Panc1 (cell line): ENCODE results near the gene GABRG3. TPM values are rescaled to one million over a fixed set of nuclear protein-coding genes. Genes with fewer than 3 reads are reported as not detected.

Experiments
- ATAC-seq: fragments of 200-7000 bp; cut with Tn5 transposase; 2 replicates; pipeline ENCODE4 v1.9.1; 2020; ENCODE audit warnings: mild to moderate bottlenecking, moderate library complexity
- BruUV-seq: library from RNA; stranded (reverse); fragments of 400-500 nt; replicated peaks from 2 replicates; lab custom pipeline; 2021; lab: Mats Ljungman, UMichigan
- CTCF ChIA-PET: fragments of 300-600 bp; sonication (Branson Sonifier 250); formaldehyde crosslinking; loops from one replicate; lab custom pipeline; 2022; ENCODE audit warnings: antibody characterized with exemption; lab: Charles Lee
- POLR2A ChIA-PET: fragments of 300-600 bp; sonication (Branson Sonifier 250); formaldehyde crosslinking; loops from one replicate; lab custom pipeline; 2022; ENCODE audit warnings: antibody characterized with exemption; lab: Charles Lee
- DNase-seq: peaks from one replicate; pipeline ENCODE4 v3.0.0-alpha.2; 2010; ENCODE audit warnings: low read depth, low spot score
- H3K27ac ChIP-seq: 2 replicates; pipeline ENCODE4 v1.5.1; 2011; ENCODE audit warnings: mild to moderate bottlenecking, low read length, inconsistent platforms
- H3K27me3 ChIP-seq: fragments of 200-500 bp; sonication (Bioruptor generic); 2 replicates; pipeline ENCODE4 v1.6.0; 2014; ENCODE audit warnings: low read length, inconsistent platforms; ENCODE audit not compliant: control insufficient read depth, insufficient read depth
- H3K36me3 ChIP-seq: fragments of 200-500 bp; sonication (Bioruptor generic); 2 replicates; pipeline ENCODE4 v1.5.1; 2014; ENCODE audit warnings: inconsistent platforms, mild to moderate bottlenecking, low read length, moderate library complexity; ENCODE audit not compliant: control insufficient read depth, insufficient read depth
- H3K4me1 ChIP-seq: 2 replicates; pipeline ENCODE4 v1.5.1; 2011; ENCODE audit warnings: inconsistent platforms, mild to moderate bottlenecking, low read length, moderate library complexity; ENCODE audit not compliant: control insufficient read depth, insufficient read depth
- H3K4me3 ChIP-seq, 2 experiments: 2 replicates each; pipeline ENCODE4 v1.5.1; 2011 to 2012; ENCODE audit warnings: low read depth in 2 of 2, low read length in 2 of 2, mild to moderate bottlenecking in 2 of 2, inconsistent platforms in 1 of 2, moderate library complexity in 1 of 2
- H3K9me3 ChIP-seq: fragments of 200-500 bp; sonication (Bioruptor generic); 2 replicates; pipeline ENCODE4 v1.5.1; 2014; ENCODE audit warnings: low read depth, mild to moderate bottlenecking, inconsistent platforms, low read length, moderate library complexity; ENCODE audit not compliant: control insufficient read depth, insufficient read depth
- CTCF ChIP-seq: fragments of 450-650 bp; IDR thresholded peaks from 2 replicates; pipeline ENCODE4 v1.5.1; 2017; ENCODE audit warnings: mild to moderate bottlenecking
- POLR2AphosphoS5 ChIP-seq: IDR thresholded peaks from 2 replicates; pipeline ENCODE4 v1.6.1; 2012; ENCODE audit warnings: mild to moderate bottlenecking, low read depth, low read length, moderate library complexity
- REST ChIP-seq, 2 experiments: IDR thresholded peaks; 2 replicates each; pipeline ENCODE4 v1.6.1; 2011 to 2012; ENCODE audit warnings: low read depth in 2 of 2, control low read depth in 1 of 2, low read length in 1 of 2, mild to moderate bottlenecking in 1 of 2, moderate library complexity in 1 of 2; ENCODE audit not compliant: insufficient read depth in 1 of 2
- SIN3A ChIP-seq: IDR thresholded peaks from 2 replicates; pipeline ENCODE4 v1.6.1; 2012; ENCODE audit warnings: low read depth, mild to moderate bottlenecking, low read length, moderate library complexity, borderline replicate concordance; ENCODE audit not compliant: insufficient read depth
- TCF7L2 ChIP-seq: IDR thresholded peaks from 2 replicates; pipeline ENCODE4 v1.6.1; 2011; ENCODE audit warnings: mild to moderate bottlenecking, low read depth, low read length, inconsistent platforms
- in situ Hi-C: cut with HindIII; loops from 2 replicates; pipeline ENCODE4 v1.10.0; 2016; ENCODE audit warnings: low sequenced_read_pairs, low pct_unique_long_range_greater_than_20kb
- intact Hi-C: fragments of 100-400 bp; cut with micrococcal nuclease; formaldehyde crosslinking; loops from one replicate; pipeline ENCODE4 v1.10.0; 2022; ENCODE audit not compliant: unreplicated experiment
- total RNA-seq: library from RNA; stranded (reverse); gene quantifications from one replicate; pipeline ENCODE4 v1.2.1, GENCODE V29; 2021; ENCODE audit not compliant: unreplicated experiment

Gene GABRG3
- total RNA-seq, 1 experiment from 2014 or later = not detected

- no peaks in the 10 kb centered on the region for H3K36me3 ChIP-seq
- TF ChIP-seq POLR2AphosphoS5 (no peak), TCF7L2 (no peak), CTCF (no peak), SIN3A (no peak), REST (IDR thresholded peaks at IDR 0.05; ENCODE audit: insufficient read depth in 1 of 2, low read depth in 2 of 2, low read length in 1 of 2) (no peak)
- no peak for DNase-seq
- H3K9me3 ChIP-seq = 0 out of 2 replicates have a peak, but pooled peaks cover 6% of the 10 kb centered on the region
- CTCF ChIA-PET = no interaction called here
- in situ Hi-C loops (no loop called here), intact Hi-C loops (no loop called here)
- no peaks in the 10 kb centered on the region for H3K27me3 ChIP-seq
- BruUV-seq = no TSS peak
- POLR2A ChIA-PET = no interaction called here
- H3K4me1 ChIP-seq = no peaks in the 10 kb centered on the region
- ATAC-seq = no peak
- H3K27ac ChIP-seq = no peak overlapping the region
- no peak overlapping the region for H3K4me3 ChIP-seq
Measured at GRCh38 chr15:27165590-27165989, 194.6 kb downstream of the GABRG3 start.

GRCh38 chr15:27166917-27167316 is 195.9 kb downstream of the GABRG3 start:
- ChIA-PET CTCF (no interaction called here), POLR2A (no interaction called here)
- H3K36me3 ChIP-seq = no peaks in the 10 kb centered on the region
- H3K27me3 ChIP-seq = no peaks in the 10 kb centered on the region
- in situ Hi-C loops (no loop called here), intact Hi-C loops (no loop called here)
- H3K4me3 ChIP-seq = no peak overlapping the region
- H3K4me1 ChIP-seq = no peaks in the 10 kb centered on the region
- no peaks in the 10 kb centered on the region for H3K9me3 ChIP-seq
- H3K27ac ChIP-seq = no peak overlapping the region
- DNase-seq = no peak
- ATAC-seq = no peak
- TF ChIP-seq CTCF (no peak), SIN3A (no peak), REST (IDR thresholded peaks at IDR 0.05; ENCODE audit: insufficient read depth in 1 of 2, low read depth in 2 of 2, low read length in 1 of 2) (no peak), POLR2AphosphoS5 (no peak), TCF7L2 (no peak)
- no TSS peak for BruUV-seq
